Embryonic facial prominence (tissue), 1 donor: ENCODE results near the gene GABPB2.
A peak's percentile ranks its signal among the peaks of the same experiment; 100 is the strongest.

Source experiments
- DNase-seq: peaks from one replicate; pipeline ENCODE4 v3.0.0-alpha.2; 2016; ENCODE audit errors: extremely low spot score

The GABPB2 gene

DNA sequence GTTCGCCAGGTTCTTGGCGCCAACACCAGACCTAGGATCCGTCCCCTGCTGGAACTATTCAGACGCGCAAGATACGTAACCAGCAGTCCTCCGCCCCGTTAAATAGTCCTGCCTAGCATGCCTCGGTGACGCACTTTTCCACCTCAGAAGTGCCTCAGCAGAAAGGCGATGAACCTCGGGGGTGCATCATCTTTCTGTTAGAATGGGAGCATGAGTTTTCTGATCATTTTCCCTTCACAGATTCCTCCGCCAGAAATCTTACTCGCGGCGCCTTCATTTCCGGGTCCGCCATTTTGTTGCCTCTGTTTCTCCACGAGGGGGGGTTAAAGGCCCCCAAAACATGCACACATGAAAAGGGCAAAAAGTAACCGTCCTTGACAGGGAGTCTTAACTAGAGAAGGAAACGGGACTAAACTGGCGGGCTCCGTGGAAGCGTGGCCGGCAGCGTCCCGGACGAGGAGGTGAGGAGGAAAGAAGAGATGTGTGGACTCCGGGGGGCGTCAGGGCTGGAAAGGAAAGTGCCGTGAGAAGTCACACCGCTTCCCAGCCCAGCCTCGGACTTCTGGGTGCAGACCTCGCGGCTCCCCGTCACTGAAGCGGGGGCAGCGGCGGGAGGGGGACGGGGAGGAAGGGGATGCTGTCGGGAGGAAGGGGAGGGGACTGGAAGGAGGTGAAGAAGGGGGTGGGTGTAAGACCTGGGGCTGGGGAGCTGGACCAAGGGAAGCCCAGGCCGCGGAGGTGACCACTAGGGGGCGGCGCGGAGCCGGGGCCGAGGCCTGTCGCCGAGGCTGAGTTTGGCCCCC lies at the start of gene GABPB2:
GABPB2 (plus strand) TSS at position 288 of the 803 bp plus-strand sequence. CDS start 17,429 bp downstream, outside the sequence.
- DNase-seq, result peak; percentile 96

DNA sequence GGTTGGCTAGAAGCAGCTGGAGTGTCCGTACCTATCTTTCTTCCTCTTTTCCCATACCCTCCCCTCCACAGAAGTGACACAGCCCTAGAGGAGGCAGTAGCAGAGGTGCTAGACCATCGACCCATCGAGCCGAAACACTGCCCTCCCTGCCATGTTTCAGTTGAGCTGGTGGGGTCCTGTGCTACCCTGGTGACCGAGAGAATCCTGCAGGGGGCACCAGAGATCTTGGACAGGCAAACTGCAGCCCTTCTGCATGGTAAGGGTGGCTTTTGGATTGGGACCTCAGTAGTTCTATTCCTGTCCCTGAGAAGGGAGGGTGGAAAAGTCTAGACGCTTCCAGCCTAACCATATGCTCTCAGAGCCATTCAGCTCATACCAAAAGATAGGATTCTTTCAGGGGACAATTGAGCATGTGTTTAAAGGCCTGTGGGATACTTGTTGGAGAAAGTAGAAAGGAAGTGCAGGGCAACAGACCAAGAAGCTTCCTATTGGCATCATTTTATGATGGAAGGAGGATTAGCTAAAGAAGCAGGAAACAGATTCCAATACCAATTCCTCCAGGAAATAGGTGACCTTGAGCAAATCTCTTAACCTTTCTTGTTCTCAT lies 45.9 kb upstream of the GABPB2 start:
- no peak for DNase-seq

- DNase-seq, result no peak
These were observed 44.1 kb upstream of the GABPB2 start for GRCh38 chr1:151026460-151026859.

- no peak for DNase-seq
These were observed 38.4 kb upstream of the GABPB2 start for GRCh38 chr1:151032164-151032563.

GRCh38 chr1:151035167-151035566 lies 35.4 kb upstream of the GABPB2 start:
- no peak for DNase-seq

DNA sequence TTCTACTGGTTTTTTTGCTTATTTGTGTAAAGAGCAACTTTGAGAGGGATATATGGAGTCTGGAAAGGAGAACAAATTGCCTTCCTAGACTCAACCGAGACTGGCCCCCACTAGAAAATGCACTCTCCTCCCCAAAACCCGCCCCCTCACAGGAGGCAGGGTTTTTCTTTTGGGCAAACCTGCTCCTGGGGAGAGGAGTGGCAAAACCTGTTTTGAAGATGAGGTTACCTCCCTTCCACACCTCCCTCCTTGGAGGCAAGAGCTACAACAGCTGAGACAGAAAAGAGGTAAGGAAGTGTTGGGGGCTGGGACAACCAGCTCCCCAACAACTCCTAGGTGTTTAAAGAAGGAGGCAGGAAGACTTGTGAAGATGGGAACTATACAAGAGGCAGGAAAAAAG lies 34.2 kb upstream of the GABPB2 start, which contains the start of gene BNIPL:
BNIPL (plus strand) TSS at position 231 of the 400 bp plus-strand sequence; CDS start at position 371, 140 bp downstream.
- no peak for DNase-seq

- DNase-seq, result no peak
These were observed 33.5 kb upstream of the GABPB2 start for GRCh38 chr1:151037032-151037431.

DNA sequence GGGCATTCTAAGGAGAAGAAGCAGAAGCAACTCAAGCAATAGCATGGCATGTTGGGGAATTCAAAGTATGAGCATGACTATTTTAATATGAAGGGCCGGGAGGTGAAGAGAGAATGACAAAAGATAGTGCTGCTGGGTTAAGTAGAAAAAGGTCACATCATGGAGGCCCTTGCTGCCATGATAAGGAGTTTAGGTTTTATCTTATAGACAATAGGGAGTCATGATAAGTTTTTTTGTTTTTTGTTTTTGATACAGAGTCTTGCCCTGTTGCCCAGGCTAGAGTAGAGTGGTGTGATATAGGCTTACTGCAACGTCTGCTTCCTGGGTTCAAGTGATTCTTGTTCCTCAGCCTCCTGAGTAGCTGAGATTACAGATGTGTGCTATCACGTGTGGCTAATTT lies 31.0 kb upstream of the GABPB2 start:
- no peak for DNase-seq

DNA sequence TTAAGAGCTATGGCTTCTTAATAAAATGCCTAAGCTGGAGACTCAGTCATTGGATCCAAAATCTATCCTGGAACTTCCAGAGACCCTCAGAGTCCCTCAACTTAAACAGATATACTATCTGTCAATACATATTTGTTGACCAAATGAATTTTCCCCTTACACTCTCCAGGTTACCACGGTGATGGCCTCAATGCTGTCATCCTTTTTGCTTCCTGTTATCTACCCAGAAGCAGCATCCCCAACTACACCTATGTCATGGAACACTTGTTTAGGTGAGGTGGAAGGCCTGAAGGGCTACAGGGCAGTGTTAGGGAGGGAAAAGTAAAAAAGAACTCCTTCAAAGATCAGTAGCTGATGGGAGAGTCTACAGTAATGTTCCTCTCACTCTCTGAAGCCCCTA lies 27.4 kb upstream of the GABPB2 start:
- no peak for DNase-seq

- no peak for DNase-seq
These were observed 23.0 kb upstream of the GABPB2 start, which contains the start of gene C1orf56 for GRCh38 chr1:151047591-151047924. Gene C1orf56, plus strand, starts transcription at chr1:151047751. Its CDS starts 97 bp downstream, at chr1:151047848.

DNA sequence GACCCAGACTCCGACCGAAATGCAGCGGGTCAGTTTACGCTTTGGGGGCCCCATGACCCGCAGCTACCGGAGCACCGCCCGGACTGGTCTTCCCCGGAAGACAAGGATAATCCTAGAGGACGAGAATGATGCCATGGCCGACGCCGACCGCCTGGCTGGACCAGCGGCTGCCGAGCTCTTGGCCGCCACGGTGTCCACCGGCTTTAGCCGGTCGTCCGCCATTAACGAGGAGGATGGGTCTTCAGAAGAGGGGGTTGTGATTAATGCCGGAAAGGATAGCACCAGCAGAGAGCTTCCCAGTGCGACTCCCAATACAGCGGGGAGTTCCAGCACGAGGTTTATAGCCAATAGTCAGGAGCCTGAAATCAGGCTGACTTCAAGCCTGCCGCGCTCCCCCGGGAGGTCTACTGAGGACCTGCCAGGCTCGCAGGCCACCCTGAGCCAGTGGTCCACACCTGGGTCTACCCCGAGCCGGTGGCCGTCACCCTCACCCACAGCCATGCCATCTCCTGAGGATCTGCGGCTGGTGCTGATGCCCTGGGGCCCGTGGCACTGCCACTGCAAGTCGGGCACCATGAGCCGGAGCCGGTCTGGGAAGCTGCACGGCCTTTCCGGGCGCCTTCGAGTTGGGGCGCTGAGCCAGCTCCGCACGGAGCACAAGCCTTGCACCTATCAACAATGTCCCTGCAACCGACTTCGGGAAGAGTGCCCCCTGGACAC lies 22.5 kb upstream of the GABPB2 start:
- DNase-seq, result no peak

GRCh38 chr1:151048645-151049032 lies 21.9 kb upstream of the GABPB2 start:
- no peak for DNase-seq

DNA sequence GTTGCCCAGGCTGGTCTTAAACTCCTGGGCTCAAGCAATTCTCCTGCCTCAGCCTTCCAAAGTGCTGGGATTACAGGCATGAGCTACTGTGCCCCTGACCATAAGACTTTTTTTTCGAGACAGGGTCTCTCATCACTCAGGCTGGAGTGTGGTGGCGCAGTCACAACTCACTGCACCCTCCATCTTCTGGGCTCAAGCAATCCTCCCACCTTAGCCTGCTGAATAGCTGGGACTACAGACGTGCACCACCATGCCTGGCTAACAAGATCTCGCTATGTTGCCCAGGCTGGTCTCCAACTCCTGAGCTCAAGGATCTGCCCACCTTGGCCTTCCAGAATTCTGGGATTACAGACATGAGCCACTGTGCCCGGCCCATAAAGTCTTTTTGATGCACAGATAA lies 21.1 kb upstream of the GABPB2 start:
- no peak for DNase-seq

GRCh38 chr1:151050051-151050688 lies 20.4 kb upstream of the GABPB2 start:
- DNase-seq, result no peak

- no peak for DNase-seq
These were observed 19.1 kb upstream of the GABPB2 start for GRCh38 chr1:151051356-151052009.

DNA sequence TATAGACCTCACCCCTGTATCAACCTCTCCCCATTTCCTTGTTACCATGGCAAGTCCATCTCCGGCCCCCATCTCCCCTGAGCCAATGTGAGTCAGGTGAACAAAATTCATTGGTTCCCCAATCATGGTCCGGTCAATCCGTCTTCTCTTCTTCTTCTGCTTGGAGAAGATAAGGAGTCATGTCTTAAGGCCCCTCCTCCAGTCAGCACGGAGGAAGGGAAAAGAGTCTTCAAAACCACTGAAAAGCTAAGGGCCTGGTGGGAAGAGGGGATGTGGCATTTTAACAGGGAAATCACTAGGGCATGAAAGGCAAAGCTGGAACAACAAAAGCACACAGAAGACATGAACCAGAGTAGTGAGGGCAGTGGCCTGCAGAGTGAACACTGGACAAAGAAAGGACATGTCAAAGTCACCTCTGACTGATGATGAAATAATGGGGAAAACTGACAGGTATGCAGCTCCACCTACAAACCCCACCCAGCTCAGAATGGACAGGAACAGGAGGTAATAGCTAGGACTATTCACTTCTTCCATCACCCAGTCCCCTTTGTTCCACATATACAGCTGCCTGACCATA lies 15.5 kb upstream of the GABPB2 start:
- no peak for DNase-seq

- no peak for DNase-seq
These were observed 15.0 kb upstream of the GABPB2 start for GRCh38 chr1:151055581-151055980.

- DNase-seq, result no peak
These were observed 14.4 kb upstream of the GABPB2 start for GRCh38 chr1:151056149-151056548.

GRCh38 chr1:151058692-151059091 lies 11.9 kb upstream of the GABPB2 start:
- no peak for DNase-seq

DNA sequence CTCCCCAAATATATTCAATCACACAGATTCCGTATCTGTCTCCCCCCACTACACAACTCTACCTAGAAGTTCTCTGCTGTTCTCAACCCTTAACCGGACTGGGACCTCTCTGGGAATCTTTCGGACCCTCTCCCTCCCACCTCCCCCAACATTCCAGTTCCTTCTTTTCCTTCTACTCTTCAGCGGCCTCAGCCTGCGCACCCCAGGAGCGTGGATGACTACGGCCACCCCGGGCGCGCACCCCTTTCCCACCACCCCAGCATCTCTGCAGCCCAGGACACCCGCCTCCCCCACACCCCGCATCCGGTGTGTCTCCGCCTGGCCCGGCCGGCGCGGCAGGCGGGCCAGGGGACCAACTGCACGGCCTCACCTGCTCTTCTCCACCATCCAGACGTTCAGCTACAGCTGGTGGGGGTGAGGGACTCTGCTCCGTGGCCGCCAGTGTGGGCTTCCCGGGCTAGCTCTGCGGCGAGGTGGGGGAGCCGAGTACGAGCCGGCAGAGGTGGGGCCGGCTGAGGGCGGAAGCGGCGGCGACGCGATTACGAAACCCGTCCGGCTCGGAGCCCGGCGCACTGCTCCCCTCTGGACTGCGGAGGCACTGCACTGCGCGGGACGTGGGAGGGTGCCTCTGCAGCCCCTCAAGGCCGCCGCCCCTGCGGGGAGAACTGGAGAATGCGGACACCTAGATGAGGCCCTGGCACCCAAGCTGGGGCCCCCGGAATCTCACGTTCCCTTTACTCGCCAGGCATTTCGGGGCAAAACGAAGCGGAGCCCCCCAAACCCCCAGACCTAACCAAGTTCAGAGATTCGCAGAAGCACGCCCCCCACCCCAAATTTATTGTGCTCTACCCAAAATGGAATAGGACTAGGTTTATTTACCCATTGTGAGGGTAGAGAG lies 11.2 kb upstream of the GABPB2 start, which contains the start of gene CDC42SE1:
CDC42SE1 (minus strand) TSS at position 514 of the 898 bp plus-strand sequence. CDS start 3,892 bp downstream, outside the sequence.
- DNase-seq, result peak; percentile 81
